ENCODE measurements around the gene EMCN. TPM values are rescaled to one million over a fixed set of nuclear protein-coding genes. Genes with fewer than 3 reads are reported as not detected.

The EMCN gene
- total and polyA plus RNA-seq, 2 of the 8 experiments (the other 6 are each of a cell fraction or from before 2014, with no cell fraction given) = not detected

GRCh38 chr4:100539706-100540105 lies 21.9 kb upstream of the EMCN start (continued):
- TF ChIP-seq, protein P1, sequence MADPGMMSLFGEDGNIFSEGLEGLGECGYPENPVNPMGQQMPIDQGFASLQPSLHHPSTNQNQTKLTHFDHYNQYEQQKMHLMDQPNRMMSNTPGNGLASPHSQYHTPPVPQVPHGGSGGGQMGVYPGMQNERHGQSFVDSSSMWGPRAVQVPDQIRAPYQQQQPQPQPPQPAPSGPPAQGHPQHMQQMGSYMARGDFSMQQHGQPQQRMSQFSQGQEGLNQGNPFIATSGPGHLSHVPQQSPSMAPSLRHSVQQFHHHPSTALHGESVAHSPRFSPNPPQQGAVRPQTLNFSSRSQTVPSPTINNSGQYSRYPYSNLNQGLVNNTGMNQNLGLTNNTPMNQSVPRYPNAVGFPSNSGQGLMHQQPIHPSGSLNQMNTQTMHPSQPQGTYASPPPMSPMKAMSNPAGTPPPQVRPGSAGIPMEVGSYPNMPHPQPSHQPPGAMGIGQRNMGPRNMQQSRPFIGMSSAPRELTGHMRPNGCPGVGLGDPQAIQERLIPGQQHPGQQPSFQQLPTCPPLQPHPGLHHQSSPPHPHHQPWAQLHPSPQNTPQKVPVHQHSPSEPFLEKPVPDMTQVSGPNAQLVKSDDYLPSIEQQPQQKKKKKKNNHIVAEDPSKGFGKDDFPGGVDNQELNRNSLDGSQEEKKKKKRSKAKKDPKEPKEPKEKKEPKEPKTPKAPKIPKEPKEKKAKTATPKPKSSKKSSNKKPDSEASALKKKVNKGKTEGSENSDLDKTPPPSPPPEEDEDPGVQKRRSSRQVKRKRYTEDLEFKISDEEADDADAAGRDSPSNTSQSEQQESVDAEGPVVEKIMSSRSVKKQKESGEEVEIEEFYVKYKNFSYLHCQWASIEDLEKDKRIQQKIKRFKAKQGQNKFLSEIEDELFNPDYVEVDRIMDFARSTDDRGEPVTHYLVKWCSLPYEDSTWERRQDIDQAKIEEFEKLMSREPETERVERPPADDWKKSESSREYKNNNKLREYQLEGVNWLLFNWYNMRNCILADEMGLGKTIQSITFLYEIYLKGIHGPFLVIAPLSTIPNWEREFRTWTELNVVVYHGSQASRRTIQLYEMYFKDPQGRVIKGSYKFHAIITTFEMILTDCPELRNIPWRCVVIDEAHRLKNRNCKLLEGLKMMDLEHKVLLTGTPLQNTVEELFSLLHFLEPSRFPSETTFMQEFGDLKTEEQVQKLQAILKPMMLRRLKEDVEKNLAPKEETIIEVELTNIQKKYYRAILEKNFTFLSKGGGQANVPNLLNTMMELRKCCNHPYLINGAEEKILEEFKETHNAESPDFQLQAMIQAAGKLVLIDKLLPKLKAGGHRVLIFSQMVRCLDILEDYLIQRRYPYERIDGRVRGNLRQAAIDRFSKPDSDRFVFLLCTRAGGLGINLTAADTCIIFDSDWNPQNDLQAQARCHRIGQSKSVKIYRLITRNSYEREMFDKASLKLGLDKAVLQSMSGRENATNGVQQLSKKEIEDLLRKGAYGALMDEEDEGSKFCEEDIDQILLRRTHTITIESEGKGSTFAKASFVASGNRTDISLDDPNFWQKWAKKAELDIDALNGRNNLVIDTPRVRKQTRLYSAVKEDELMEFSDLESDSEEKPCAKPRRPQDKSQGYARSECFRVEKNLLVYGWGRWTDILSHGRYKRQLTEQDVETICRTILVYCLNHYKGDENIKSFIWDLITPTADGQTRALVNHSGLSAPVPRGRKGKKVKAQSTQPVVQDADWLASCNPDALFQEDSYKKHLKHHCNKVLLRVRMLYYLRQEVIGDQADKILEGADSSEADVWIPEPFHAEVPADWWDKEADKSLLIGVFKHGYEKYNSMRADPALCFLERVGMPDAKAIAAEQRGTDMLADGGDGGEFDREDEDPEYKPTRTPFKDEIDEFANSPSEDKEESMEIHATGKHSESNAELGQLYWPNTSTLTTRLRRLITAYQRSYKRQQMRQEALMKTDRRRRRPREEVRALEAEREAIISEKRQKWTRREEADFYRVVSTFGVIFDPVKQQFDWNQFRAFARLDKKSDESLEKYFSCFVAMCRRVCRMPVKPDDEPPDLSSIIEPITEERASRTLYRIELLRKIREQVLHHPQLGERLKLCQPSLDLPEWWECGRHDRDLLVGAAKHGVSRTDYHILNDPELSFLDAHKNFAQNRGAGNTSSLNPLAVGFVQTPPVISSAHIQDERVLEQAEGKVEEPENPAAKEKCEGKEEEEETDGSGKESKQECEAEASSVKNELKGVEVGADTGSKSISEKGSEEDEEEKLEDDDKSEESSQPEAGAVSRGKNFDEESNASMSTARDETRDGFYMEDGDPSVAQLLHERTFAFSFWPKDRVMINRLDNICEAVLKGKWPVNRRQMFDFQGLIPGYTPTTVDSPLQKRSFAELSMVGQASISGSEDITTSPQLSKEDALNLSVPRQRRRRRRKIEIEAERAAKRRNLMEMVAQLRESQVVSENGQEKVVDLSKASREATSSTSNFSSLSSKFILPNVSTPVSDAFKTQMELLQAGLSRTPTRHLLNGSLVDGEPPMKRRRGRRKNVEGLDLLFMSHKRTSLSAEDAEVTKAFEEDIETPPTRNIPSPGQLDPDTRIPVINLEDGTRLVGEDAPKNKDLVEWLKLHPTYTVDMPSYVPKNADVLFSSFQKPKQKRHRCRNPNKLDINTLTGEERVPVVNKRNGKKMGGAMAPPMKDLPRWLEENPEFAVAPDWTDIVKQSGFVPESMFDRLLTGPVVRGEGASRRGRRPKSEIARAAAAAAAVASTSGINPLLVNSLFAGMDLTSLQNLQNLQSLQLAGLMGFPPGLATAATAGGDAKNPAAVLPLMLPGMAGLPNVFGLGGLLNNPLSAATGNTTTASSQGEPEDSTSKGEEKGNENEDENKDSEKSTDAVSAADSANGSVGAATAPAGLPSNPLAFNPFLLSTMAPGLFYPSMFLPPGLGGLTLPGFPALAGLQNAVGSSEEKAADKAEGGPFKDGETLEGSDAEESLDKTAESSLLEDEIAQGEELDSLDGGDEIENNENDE (IDR thresholded peaks at IDR 0.05; ENCODE audit: insufficient replicate concordance, low read length) = no peak
- TF ChIP-seq SP1 (IDR thresholded peaks at IDR 0.05; ENCODE audit: low read depth, low read length) = no peak
- TF ChIP-seq FOSL1 (IDR thresholded peaks at IDR 0.05; ENCODE audit: insufficient read depth, low read depth, low read length) = no peak
- no peak for TF ChIP-seq RFX5 (IDR thresholded peaks at IDR 0.05; ENCODE audit: borderline replicate concordance, low read depth, low read length)
- TF ChIP-seq POLR2A (IDR thresholded peaks at IDR 0.05; ENCODE audit: control extremely low read depth in 1 of 2, low read depth in 2 of 2, low read length in 2 of 2) = no peak
- TF ChIP-seq EZH2 (IDR thresholded peaks at IDR 0.05; ENCODE audit: low read depth, low read length, severe bottlenecking) = no peak
- TF ChIP-seq TAF7 (optimal IDR thresholded peaks at IDR 0.05; ENCODE audit: borderline replicate concordance, low read depth, low read length) = no peak
- no peak for TF ChIP-seq RAD21 (IDR thresholded peaks at IDR 0.05 in 1 of 2, conservative IDR thresholded peaks at IDR 0.05 in 1 of 2; ENCODE audit: low read depth in 2 of 2, low read length in 2 of 2)
- no peak for TF ChIP-seq CBX5 (IDR thresholded peaks at IDR 0.05; ENCODE audit: low read depth, low read length)
- TF ChIP-seq HDAC6 (IDR thresholded peaks at IDR 0.05; ENCODE audit: low read depth, low read length) = no peak
- no peak for TF ChIP-seq CREB1 (IDR thresholded peaks at IDR 0.05)
- TF ChIP-seq, protein P2, sequence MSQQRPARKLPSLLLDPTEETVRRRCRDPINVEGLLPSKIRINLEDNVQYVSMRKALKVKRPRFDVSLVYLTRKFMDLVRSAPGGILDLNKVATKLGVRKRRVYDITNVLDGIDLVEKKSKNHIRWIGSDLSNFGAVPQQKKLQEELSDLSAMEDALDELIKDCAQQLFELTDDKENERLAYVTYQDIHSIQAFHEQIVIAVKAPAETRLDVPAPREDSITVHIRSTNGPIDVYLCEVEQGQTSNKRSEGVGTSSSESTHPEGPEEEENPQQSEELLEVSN (IDR thresholded peaks at IDR 0.05) = no peak
